ENCODE measurements around the gene COMP. TPM values are rescaled to one million over a fixed set of nuclear protein-coding genes. Genes with fewer than 3 reads are reported as not detected.

COMP gene
- total RNA-seq, 1 donor from 2014 or later, result 0.31 TPM

DNA sequence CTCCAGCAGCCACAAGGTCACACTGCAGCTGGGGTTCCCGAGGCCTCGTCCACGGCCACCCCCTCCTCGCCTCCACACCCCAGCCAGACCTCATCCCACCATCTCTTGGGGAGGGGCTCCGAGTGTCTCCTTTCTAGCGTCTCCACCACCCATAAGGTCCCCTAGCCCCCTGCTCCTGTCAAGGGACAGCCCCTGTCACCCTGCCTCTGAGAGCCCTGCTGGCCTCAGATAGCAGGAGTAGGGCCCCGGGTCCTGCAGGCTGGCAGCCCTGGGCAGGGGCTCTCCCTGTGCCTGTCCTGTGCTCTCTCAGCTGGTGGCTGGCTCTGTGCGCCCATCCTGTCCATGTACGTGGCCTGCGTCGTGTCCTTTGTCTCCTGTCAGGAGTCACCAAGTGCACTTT is 17.0 kb downstream of the COMP start:
- no peak for DNase-seq (ENCODE audit: low spot score in 2 of 2, unreplicated experiment in 2 of 2)
- Mint-ChIP-seq H3K27me3 (ENCODE audit: low read depth) (peaks cover 28% of the 10 kb centered on the region), H3K4me3 (no peak overlapping the region), H3K27ac (no peak overlapping the region), H3K36me3 (no peaks in the 10 kb centered on the region), H3K9me3 (no peaks in the 10 kb centered on the region), H3K4me1 (peaks cover 5% of the 10 kb centered on the region)
- TF ChIP-seq, protein P1, sequence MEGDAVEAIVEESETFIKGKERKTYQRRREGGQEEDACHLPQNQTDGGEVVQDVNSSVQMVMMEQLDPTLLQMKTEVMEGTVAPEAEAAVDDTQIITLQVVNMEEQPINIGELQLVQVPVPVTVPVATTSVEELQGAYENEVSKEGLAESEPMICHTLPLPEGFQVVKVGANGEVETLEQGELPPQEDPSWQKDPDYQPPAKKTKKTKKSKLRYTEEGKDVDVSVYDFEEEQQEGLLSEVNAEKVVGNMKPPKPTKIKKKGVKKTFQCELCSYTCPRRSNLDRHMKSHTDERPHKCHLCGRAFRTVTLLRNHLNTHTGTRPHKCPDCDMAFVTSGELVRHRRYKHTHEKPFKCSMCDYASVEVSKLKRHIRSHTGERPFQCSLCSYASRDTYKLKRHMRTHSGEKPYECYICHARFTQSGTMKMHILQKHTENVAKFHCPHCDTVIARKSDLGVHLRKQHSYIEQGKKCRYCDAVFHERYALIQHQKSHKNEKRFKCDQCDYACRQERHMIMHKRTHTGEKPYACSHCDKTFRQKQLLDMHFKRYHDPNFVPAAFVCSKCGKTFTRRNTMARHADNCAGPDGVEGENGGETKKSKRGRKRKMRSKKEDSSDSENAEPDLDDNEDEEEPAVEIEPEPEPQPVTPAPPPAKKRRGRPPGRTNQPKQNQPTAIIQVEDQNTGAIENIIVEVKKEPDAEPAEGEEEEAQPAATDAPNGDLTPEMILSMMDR (IDR thresholded peaks at IDR 0.05; ENCODE audit: unreplicated experiment), result no peak

GRCh38 chr19:18773682-18774081 is 17.4 kb downstream of the COMP start:
- H3K27ac Mint-ChIP-seq, result no peak overlapping the region
- no peaks in the 10 kb centered on the region for H3K36me3 Mint-ChIP-seq
- DNase-seq (ENCODE audit: low spot score in 2 of 2, unreplicated experiment in 2 of 2), result no peak

DNA sequence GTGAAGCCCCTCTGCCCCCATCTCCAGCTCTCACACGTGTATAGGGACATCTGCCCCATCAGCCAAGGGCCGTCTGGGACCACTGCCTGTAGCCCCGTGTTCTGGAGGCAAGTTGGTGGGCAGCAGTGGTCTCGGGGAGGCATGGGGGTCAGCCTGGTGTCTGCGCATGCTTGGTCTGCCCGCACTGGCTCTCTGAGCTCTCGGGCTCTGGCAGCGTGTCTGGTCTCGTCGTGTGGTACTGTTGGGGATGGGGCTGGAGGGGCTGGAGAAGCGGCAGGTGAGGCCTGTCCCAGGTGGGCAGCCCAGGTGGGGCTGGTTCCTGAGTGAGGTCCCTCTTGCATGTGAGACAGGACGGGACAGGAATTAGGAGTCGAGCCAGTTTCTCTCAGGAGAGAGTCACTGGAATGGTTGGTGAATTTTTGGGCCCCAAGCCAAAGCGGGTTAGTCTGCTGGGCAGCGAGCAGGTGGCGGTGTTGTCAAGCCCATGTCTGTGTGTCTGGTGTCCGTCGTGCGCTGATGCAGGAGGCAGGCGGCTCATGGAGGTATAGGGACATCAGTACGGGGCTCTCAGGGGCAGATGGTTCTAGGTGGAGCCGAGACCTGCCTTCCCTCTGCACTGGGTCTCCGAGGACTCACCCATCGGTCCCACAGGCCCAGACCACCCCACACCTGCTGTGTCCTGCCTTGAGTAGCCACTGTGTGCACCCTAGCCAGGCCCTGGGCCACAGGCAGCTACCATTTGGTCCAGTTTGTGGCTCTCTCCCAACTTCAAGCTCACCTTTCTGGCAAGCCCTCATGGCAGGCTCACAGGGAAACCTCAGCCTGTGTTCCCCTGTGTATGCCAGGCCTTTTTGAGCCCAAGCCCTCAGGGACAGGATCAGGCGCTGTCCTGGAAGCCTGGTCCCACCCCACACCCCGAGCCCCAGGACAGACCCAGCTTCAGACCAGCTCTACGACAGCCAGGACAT is 18.2 kb downstream of the COMP start:
- H3K27ac Mint-ChIP-seq, result no peak overlapping the region
- peaks cover 2% of the 10 kb centered on the region for H3K4me1 Mint-ChIP-seq
- TF ChIP-seq, protein P1 (IDR thresholded peaks at IDR 0.05; ENCODE audit: unreplicated experiment), result no peak
- peaks cover 16% of the 10 kb centered on the region for H3K27me3 Mint-ChIP-seq (ENCODE audit: low read depth)
- no peaks in the 10 kb centered on the region for H3K36me3 Mint-ChIP-seq
- no peak for DNase-seq (ENCODE audit: low spot score in 2 of 2, unreplicated experiment in 2 of 2)
- no peaks in the 10 kb centered on the region for H3K9me3 Mint-ChIP-seq
- H3K4me3 Mint-ChIP-seq, result no peak overlapping the region

More at GRCh38 chr19:18773682-18774081, 17.4 kb downstream of the COMP start:
- Mint-ChIP-seq H3K4me3 (no peak overlapping the region), H3K27me3 (ENCODE audit: low read depth) (peaks cover 24% of the 10 kb centered on the region), H3K4me1 (peaks cover 5% of the 10 kb centered on the region), H3K9me3 (no peaks in the 10 kb centered on the region)
- TF ChIP-seq, protein P1 (IDR thresholded peaks at IDR 0.05; ENCODE audit: unreplicated experiment), result no peak

DNA sequence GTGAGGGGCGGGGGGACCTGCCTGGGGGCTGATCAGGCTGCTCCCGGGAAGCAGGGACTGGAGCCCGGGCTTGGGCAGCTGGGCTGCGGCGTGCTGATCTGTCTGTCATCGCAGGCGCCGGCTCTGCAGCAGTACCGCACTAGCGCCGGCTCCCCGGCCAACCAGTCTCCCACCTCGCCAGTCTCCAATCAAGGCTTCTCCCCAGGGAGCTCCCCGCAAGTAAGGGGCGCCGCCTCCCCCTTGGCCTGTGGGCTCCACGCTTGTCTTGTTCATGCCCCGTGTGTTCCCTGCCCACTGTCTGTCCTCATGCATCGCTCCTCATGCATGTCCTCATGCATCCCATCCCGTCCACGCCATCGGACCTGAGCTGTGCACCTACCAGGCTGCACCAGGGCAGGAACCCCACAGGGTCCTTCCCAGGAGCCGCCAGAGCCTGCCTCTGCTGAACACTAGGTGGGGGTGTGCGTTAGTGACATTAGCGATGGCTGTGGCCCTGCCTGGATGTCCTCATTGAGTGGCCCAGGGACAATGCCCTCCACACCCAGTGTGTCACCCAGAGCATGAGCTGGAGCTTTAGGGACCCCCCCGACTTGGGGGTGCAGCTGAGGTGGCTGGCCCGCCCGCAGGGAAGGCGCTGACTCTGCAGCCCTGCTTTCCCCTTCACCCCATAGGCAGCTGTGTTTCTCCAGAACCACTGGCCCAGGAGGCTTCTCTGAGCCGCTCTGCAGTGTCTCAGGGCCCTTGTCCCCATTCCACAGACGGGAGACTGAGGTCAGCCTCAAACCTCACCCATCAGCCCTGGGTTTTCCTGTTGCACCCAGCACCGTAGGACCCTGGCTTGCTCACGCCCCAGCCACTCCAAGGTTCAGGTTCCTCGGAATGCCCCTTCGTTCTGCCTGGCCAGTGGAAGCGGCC is 19.5 kb downstream of the COMP start:
- H3K9me3 Mint-ChIP-seq, result no peaks in the 10 kb centered on the region
- H3K4me3 Mint-ChIP-seq, result no peak overlapping the region
- no peak overlapping the region for H3K27ac Mint-ChIP-seq
- H3K36me3 Mint-ChIP-seq, result peaks cover 7% of the 10 kb centered on the region
- H3K4me1 Mint-ChIP-seq, result no peaks in the 10 kb centered on the region
- TF ChIP-seq, protein P1 (IDR thresholded peaks at IDR 0.05; ENCODE audit: unreplicated experiment), result no peak
- no peak for DNase-seq (ENCODE audit: low spot score in 2 of 2, unreplicated experiment in 2 of 2)
- peaks cover 6% of the 10 kb centered on the region for H3K27me3 Mint-ChIP-seq (ENCODE audit: low read depth)

- DNase-seq (ENCODE audit: low spot score in 2 of 2, unreplicated experiment in 2 of 2), result no peak
- TF ChIP-seq, protein P1 (IDR thresholded peaks at IDR 0.05; ENCODE audit: unreplicated experiment), result no peak
- Mint-ChIP-seq H3K9me3 (no peaks in the 10 kb centered on the region), H3K27ac (no peak overlapping the region), H3K4me3 (no peak overlapping the region), H3K4me1 (no peaks in the 10 kb centered on the region), H3K36me3 (peaks cover 7% of the 10 kb centered on the region), H3K27me3 (ENCODE audit: low read depth) (peaks cover 2% of the 10 kb centered on the region)
Measured at GRCh38 chr19:18770663-18771327, 20.3 kb downstream of the COMP start.

Data from mesothelial cell of epicardium (in vitro differentiated cells).